ENCODE results near the gene CELSR1.
A peak's percentile ranks its signal among the peaks of the same experiment; 100 is the strongest.
"Not testable (repeated sequence)": the region's sequence is repeated elsewhere in the genome, so short reads cannot be mapped to it uniquely, and the experiment has no call there.

Gene CELSR1

DNA sequence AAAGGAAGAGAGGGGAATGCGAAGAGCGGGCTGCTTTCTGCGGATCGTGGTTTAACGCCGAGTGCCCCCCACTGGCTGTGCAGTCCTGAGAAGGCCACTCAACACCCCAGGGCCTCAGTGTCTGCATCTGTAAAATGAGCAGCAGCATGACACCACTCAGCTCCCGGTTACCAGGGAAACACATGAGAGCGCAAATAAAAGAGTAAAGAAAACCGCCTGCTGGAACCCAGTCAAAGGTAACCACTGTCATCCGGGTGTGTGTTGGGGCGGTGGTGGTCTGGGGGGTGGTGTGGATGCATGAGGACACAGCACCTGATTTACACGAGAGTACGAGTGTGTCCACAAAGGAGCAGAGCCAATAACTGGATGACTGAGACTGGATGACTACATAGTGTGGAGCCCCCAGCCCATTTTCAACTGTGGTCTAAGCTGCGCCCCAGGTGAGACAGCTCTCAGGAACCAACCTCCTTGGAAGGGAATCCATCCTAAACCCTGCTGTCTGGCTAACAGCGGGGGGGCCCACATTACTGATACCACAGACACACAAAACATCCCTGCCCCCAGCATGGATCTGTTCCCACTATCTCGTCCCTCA lies 5.7 kb downstream of the CELSR1 start:
- DNase-seq = no peak

DNA sequence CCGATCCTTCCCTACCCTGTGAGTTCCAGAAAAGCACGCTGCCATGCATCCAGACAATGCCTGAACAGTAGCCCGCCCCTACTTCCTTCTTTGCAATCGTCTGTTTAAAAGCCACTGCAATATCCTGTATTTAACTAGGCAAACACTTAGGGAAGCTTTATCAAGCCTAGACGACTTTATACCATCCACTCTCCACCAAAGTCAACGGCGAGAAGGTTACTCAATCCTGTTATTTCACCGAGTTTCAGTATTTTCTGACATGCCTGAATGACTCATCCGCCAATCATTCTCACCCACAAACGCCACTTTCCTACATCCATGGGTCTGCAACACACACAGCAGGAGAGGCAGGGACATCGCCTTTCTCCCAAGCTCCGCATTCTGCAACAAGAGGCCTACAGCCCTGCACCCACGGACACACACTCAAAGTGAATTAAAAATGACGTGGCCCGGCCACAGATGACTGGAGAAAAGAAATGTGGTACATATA lies 9.3 kb downstream of the CELSR1 start:
- peak; percentile 51 for DNase-seq

DNA sequence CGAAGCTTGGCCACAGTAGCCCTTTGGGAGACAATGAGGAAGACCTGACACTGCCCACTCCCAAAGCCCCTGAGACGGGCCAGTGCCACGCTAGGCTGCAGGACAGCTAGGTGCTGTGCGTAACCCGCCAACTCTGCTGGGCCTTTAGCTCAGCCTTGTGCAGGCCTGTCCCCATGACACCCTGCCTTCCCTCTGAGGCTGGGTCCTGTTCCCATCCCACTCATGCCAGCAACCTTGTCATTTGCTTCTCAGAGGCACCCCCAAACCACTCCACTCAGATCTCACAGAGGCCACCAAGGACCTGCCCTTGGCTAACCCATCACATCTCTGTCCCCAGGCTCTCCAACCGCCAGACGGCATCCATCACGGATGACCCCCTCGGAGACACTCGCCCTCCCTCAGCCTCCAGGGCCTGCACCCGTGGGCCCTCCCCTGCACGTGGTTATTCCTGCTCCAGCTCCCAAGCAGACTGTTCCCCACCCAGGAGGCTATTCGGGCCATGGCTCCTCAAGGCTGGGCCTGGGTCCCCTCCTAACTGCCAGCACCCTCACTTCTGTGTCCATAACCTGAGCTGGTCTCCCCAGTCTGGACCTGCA lies 11.1 kb downstream of the CELSR1 start:
- DNase-seq = no peak

DNA sequence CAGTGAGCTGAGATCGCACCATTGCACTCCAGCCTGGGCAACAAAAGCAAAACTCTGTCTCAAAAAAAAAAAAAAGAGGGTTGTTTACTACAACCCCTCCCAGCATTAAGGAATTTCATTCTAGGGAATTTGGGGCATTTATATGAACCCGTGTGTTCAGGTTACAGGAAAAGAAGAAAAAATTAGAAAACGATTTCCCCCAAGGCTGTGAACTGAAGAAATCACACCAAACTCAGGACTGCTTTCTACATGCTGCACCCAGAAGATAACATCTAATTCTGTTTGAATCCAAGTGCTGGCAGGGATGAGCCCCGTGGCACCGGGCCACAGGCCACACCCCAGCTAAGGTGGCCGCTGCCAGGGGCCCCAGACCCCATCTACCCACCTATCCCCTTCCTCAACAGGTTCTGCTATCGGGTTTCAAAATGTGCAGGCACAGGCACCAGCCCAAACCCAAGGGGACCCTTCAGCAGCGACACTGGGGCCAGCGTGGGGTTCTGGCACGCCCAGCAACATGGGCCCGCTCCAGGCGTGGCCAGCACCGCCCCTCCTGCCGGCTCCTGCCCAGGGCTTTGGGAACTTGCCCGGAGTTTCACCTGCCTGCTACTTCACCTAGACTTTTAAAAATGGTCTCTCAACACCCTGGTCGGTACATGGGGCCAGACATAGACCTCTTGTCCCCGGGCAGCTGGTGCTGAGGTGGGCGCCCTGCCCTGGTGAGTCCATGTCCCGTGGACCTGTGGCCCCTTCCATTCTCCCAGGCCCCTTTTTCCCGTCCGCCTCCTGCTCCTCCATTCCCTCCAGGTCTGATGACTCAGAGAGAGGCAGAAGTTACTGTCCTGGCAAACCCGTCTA lies 11.8 kb downstream of the CELSR1 start:
- no peak for DNase-seq

DNA sequence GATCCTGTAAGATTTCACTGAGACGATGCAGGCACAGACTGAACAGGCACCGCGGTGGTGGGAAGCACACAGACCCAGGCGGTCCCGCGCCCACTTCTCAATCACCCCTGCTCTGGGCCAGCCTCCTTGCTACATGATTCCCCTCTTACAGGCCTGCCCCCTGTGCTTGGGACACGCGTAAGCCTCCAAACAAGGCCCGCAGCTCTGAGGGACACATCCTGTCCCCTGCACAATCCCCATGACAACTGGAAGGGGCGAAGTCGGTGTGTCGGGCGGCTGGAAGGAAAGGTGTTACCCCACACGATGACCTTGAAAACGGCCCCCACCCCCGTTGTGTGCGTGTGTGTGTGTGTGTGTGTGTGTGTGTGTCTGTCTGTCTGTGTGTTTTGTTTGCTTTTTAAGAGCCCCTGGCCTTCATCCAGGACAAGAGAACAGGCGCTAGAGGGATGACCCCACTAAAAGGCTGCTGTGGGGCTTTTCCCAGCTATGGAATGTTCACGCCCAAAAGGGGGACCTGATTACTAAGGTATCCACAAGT lies 13.1 kb downstream of the CELSR1 start:
- DNase-seq = no peak

DNA sequence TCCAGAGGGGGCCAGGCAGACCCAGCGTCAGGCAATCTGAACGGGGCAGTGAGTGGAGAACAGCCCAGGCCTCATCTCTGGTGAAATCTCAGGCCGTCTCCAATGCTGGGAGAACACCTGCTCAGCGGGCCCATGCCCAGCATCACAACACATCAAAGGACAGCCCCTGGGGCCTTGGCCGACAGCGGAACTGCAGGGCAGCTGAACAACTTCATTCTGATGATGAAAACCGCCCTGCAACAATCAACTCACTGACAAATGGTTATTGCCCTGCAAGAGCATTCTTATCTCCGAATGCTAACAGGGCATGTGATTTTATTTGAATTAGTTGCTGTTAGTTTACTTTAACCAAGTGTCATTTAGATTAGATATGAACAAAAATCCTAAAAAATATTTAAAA lies 14.6 kb downstream of the CELSR1 start:
- DNase-seq = peak; percentile 10

DNA sequence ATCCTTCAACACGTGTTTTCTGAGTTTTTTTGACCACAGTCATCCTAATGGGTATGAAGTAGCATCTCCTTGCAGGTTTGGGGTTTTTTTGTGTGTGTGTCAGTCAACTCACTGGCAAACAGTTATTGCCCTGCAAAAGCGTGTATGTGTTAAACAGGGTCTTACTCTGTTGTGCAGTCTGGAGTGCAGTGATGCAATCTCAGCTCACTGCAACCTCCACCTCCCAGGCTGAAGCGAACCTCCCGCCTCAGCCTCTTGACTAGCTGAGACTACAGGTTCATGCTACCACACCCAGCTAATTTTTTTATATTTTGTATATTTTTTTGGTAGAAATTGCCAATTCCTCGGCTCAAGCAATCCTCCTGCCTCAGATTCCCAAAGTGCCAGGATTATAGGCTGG lies 15.4 kb downstream of the CELSR1 start:
- DNase-seq = no peak

DNA sequence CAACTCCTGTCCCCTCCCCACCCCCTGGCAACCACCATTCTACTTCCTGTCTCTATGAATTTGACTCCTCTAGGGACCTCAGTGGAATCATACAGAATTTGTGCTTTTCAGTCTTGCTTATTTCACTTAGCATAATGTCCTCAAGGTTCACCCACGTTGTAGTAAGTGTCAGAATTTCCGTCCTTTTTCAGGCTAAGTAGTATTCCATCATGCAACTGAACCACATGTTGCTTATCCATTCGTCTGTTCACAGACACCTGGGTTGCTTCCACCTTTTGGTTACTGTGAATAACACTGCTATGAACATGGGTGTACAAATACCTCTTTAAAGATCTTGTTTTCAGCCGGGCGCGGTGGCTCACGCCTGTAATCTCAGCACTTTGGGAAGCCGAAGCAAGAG lies 16.5 kb downstream of the CELSR1 start:
- no peak for DNase-seq

DNA sequence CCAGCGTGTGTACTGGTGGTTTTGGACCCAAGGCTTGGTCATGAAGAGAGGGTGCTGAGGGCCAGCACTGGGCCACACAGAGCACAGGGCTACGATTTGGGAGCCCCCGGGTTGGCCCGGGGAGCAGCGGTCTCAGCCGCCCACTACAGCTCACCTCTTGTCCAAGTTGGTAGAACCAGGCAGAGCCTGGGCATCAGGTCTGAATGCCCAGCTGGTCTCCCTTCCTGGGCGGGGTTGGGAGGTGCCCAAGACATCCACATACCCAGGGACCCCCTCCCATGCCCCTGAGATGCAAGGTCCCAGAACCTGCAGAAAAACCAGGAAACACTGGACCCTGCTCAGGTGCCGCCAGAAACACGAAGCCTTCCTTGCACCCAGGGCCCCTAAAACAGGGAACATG lies 18.0 kb downstream of the CELSR1 start:
- no peak for DNase-seq

DNA sequence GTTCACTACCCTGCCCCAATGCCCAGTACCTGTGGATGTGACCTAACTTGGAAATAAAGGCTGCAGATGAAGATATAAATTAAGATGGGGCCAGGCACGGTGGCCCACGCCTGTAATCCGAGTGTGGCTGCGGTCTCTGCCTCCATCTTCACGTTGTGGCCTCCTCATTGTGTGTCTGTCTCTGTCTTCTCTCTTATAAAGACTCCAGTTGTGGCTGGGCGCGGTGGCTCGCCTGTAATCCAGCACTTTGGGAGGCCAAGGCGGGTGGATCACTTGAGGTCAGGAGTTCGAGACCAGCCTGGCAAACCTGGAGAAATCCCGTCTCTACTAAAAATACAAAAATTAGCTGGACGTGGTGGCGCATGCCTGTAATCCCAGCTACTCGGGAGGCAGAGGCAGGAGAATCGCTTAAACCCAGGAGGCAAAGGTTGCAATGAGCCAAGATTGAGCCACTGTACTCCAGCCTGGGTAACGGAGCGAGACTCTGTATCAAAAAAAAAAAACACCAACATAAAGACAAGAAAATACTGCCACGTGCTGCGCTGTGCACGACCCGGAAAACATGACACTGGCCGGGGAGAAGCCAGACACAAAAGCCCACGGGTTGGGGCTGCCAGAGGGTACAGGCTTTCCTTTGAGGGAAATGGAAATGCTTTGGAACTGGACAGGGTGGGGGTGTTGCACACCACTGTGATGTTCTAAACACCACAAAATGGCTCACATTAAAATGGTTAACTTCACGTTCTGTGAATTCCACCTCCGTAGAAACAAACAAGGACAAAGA lies 18.7 kb downstream of the CELSR1 start:
- no peak for DNase-seq

DNA sequence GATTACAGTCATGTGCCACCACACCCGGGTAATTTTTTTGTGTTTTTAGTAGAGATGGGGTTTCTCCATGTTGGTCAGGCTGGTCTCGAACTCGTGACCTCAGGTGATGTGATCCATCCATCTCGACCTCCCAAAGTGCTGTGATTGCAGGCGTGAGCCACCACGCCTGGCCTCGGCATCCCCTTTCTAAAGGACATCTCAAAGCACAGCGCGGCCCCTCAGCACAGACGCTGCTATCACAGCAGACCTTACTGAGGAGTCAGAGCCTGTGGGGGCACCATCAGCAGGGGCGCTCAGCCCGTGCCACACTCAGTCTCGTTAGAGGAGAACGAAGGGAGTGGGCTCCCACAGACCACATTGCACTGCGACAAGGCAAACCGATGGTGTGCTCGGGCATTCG lies 19.4 kb downstream of the CELSR1 start:
- DNase-seq = no peak

DNA sequence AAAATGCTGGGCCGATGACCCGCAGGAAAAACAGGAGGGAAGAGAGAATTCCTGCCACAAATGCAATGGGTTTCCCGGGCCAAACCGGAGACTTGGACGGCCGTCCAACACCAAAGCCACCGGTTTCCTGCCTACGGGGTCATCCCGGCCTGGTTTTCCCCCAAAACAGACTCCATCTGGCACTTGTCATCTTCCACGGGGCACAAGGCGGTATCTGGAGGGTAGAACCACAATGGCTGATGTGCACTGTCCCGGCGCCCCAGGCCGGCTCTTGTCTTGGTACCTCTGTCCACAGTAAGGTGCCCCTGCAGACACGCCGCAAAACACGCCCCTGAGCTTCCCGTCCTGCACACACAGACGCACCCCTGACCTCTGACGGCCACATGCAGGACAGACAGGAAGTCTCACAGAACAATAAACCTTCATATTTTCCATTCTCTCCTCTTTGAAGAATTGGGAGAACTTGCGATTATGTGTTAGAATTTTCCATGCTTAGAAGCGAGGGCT lies 20.1 kb downstream of the CELSR1 start:
- DNase-seq = no peak

DNA sequence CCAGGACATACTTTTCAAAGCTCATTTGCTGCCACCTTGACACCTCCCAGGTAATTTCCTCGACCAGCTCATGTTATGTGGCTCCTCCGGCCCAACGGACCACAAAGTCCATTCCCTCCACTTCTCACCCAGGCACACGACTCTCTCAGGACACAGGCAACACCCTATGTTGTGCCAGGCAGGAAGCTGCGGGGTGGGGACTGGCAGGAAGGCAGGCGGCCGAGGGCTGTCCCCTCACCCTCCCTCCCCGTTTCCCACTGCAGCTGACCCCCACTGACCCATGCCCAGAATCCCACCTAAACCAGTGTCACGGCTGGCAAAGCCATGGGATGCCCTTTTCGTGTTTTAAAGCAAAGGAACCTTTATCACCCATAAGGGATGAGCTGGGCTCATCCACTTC lies 20.8 kb downstream of the CELSR1 start:
- DNase-seq = no peak

DNA sequence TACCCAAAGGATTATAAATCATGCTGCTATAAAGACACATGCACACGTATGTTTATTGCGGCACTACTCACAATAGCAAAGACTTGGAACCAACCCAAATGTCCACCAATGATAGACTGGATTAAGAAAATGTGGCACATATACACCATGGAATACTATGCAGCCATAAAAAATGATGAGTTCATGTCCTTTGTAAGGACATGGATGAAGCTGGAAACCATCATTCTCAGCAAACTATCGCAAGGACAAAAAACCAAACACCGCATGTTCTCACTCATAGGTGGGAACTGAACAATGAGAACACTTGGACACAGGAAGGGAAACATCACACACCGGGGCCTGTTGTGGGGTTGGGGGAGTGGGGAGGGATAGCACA lies 21.3 kb downstream of the CELSR1 start:
- not testable (repeated sequence) for DNase-seq

DNA sequence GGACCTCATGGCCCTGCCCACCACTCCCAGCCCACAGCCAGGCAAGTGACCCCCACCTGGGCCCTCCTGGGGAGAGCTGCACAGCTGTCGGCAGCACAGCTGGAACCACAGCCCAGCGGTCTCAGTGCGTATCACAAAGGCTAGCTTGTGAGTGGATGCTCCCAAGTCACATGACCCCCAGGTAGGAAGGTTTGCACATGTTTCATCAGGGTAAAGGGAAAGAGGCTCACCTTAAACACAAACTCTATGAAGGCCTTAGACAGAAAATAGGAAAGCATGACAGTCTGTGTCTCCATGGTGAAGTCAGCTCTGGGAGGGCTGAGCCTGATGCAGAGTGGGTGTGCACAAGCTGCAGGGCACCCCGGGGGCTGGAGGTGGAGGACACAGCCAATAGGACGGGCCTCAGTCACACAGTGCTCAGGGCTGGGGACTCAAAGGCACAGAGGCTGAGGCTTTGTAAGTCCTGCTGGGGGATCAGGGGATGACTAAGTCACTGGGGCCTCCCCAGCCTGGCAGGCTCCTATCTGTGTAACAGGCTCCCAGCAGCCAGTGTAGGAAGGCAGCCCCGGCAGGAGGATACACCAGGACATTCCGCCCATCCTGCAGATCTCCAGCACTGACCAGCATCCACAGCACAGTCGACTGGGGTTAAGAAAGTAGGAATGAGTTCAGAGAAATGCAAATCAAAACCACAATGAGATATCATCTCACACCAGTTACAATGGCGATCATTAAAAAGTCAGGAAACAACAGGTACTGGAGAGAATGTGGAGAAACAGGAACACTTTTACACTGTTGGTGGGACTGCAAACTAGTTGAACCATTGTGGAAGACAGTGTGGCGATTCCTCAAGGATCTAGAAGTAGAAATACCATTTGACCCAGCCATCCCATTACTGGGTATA lies 22.0 kb downstream of the CELSR1 start:
- DNase-seq = no peak

DNA sequence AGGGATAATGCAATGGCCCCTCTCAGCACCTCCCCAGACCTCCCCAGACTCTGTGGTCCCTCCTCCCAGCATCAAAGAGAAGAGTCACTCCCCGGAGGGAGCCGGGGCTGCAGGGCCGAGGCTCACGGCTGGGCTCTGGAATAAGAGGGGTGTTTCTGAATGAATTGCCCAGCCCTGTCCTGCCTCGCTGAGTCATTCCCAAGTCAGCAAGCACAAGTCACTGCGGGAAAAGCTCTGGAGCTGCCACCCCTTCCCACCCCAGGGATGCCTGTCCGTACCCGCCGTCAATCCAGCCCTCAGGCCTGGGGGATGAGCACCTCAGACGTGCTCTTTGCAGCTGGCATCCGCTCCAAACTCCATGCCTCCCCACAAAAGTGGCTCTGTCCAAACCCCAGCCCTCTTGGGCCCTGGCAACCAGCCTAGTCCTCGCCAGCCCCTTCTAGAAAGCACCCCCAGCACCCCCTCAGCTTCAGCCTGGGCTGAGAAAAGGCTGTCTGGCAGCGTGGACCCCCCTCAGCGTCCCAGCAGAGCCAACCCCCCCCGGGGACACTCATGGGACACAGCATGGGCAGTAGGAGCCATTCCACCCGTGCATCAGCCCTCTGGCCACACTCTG lies 22.7 kb downstream of the CELSR1 start:
- no peak for DNase-seq

DNA sequence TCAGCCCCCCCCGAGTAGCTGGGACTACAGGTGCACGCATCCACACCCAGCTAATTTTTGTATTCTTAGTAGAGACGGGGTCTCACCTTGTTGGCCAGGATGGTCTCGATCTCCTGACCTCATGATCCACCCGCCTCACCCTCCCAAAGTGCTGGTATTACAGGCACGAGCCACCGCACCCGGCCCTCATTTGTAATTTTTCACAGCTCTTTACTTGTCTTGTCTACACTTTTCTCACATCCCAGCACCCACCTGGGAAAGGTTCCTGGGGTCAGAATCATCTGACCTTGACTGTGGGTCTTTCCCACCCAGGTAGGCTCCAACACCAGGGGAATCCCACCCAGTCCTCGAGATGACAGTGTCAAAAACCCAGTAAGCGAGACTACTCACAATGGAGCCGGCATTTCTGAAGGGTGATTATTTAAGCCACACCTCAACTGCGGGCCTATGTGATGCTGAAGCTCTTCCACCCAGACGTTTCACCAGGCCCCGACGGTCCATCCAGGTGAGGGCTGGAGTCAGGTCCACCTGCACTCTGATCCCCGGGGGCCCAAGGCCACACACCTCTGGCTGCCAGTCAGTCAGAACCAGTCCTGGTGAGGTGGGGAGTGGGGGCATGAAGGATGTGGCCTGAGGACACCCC lies 23.4 kb downstream of the CELSR1 start:
- DNase-seq = no peak

DNA sequence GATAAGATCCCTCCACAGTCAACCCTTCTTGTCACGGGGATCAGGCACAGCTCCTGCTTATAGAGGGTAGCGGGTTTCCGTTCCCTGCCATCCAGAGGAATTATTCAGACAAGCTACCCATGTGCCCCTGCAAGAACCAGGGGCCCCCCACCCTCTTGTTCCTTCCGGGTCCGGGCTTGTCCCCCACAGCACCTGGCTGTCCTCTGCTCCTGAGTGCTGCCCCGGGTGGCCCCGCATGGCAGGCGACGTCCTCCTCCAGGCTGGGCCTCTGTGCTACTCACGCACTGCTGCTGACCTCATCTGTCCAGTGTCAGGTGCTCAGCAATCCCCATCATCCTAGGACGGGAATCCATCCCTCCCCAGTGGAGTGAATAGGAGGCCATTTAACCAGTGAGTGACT lies 24.7 kb downstream of the CELSR1 start:
- no peak for DNase-seq

DNA sequence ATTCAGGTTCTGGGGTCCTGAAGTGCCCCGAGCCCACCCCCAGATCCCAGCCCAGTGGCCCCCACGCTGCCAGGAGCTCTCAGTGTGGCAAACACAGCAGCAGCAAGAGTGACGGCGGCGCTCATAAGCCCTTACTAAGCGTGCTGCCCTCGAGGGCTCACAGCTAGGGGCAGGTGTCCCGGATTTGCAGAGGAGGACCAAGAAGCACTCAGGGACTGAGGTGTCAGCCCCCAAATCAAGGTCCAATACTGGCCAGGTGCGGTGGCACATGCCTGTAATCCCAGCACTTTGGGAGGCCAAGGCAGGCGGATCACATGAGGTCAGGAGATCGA lies 25.4 kb downstream of the CELSR1 start:
- no peak for DNase-seq

DNA sequence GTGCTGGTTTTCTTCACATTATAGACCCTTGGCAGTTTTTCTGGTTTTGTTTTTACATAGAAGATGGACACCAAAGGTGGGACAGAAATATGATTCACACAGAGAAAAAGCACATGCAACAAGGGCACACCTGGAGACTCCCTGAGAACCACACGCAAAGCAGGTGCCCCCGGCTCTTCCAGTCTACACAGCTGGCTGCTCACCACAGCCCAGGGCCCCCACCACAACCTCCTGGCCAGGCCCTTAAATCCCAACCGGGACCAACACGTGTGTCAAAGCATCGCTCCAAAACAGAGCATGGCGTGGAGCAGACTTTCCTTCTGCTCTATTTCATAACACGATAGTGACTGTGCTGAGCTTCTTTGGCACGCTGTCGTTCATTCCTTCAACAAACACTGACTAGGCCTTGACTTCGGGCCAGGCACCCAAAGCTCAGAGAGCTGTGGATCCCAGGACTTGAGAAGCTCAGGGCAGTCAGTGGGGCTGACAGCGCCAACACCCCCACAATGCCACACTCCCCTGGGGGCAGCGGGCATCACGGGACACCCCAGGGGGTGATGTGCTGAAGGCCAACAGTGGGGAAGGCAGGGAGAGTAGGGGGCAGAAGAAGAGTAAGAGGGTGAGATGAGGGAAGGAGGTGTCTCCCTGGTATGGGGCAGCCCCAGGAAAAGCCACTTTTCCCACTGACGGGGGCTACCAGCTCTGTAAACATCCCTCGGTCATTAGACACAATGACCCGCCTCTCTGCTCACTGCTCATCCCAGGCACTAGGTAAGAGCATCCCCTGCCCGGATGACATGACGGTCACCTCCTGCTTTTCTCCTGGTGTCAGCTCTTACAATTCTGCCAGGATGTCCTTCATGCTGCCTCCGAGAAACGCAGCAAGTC lies 26.0 kb downstream of the CELSR1 start:
- DNase-seq = no peak

All from NCI-H510A treated with DMSO at 0.1 percent for 48 hours (cell line).